Endothelial cell of umbilical vein (primary cell): ENCODE results near the gene PTPRK. TPM values are rescaled to one million over a fixed set of nuclear protein-coding genes. Genes with fewer than 3 reads are reported as not detected.

Experiments
- BruUV-seq: library from RNA; stranded (reverse); fragments of 400-500 nt; replicated peaks from 2 replicates; lab custom pipeline; 2021; lab: Mats Ljungman, UMichigan
- CTCF ChIA-PET: fragments of 300-600, 350-600 bp; sonication (Branson Sonifier 250); formaldehyde crosslinking; loops from one replicate; lab custom pipeline; 2021; ENCODE audit warnings: antibody characterized with exemption, inconsistent platforms; lab: Charles Lee
- POLR2A ChIA-PET: fragments of 300-600, 350-600 bp; sonication (Branson Sonifier 250); formaldehyde crosslinking; loops from one replicate; lab custom pipeline; 2021; ENCODE audit warnings: antibody characterized with exemption, inconsistent platforms; lab: Charles Lee
- DNase-seq: peaks from one replicate; pipeline ENCODE4 v3.0.0-alpha.2; 2011; ENCODE audit warnings: low read depth, low spot score
- FAIRE-seq: peaks from 2 replicates; lab custom pipeline; 2011; peaks lifted over from hg19 to GRCh38; lab: Jason Lieb, UNC
- H2AFZ ChIP-seq: 2 replicates; pipeline ENCODE4 v1.6.0; 2012; ENCODE audit warnings: low read depth, low read length, control low read depth, inconsistent platforms
- H3K27ac ChIP-seq: 2 replicates; pipeline ENCODE4 v1.5.1; 2011; ENCODE audit warnings: low read depth, mild to moderate bottlenecking, control low read depth, low read length, moderate library complexity; ENCODE audit not compliant: insufficient read depth
- H3K27me3 ChIP-seq, 2 experiments: 2 replicates each; pipeline versions ENCODE4 v1.6.0 to v1.6.1; 2011; ENCODE audit warnings: low read length in 2 of 2, mixed read lengths in 1 of 2; ENCODE audit not compliant: control insufficient read depth in 2 of 2, insufficient read depth in 2 of 2
- H3K36me3 ChIP-seq, 2 experiments: 2 replicates in 1 of 2; 3 replicates in 1 of 2; pipeline ENCODE4 v1.5.1; 2011; ENCODE audit warnings: low read length in 2 of 2, mild to moderate bottlenecking in 1 of 2, moderate library complexity in 1 of 2; ENCODE audit not compliant: control insufficient read depth in 2 of 2, insufficient read depth in 2 of 2; ENCODE audit errors: extremely low read depth in 1 of 2
- H3K4me1 ChIP-seq: 3 replicates; pipeline ENCODE4 v1.5.1; 2011; ENCODE audit warnings: mild to moderate bottlenecking, low read length; ENCODE audit not compliant: control insufficient read depth, insufficient read depth; ENCODE audit errors: extremely low read depth
- H3K4me2 ChIP-seq: 2 replicates; pipeline ENCODE4 v1.6.1; 2011; ENCODE audit warnings: low read length, control low read depth, mixed read lengths; ENCODE audit not compliant: insufficient read depth
- H3K4me3 ChIP-seq, 3 experiments: fragments of 200-600 bp in 1 of 3; sonication (generic), shearing (Covaris generic) in 1 of 3; replicated peaks in 1 of 3; 2 replicates each; pipeline ENCODE4 v1.5.1; 2011 to 2016; ENCODE audit warnings: control low read depth in 3 of 3, low read length in 3 of 3, mild to moderate bottlenecking in 2 of 3, inconsistent platforms in 1 of 3, low read depth in 1 of 3, moderate library complexity in 1 of 3; ENCODE audit not compliant: insufficient read depth in 1 of 3
- H3K79me2 ChIP-seq: 2 replicates; pipeline ENCODE4 v1.6.0; 2012; ENCODE audit warnings: low read length, inconsistent platforms; ENCODE audit not compliant: control insufficient read depth, insufficient read depth
- H3K9ac ChIP-seq: replicated peaks from 2 replicates; pipeline ENCODE3; 2011; ENCODE audit warnings: low read length, control low read depth; ENCODE audit not compliant: insufficient read depth; ENCODE audit errors: extremely low read depth
- H3K9me1 ChIP-seq: replicated peaks from 3 replicates; pipeline ENCODE4 v1.6.0; 2011; ENCODE audit warnings: mild to moderate bottlenecking, low read length; ENCODE audit not compliant: control insufficient read depth, insufficient read depth; ENCODE audit errors: extremely low read depth
- H3K9me3 ChIP-seq: replicated peaks from 2 replicates; pipeline ENCODE4 v1.5.1; 2012; ENCODE audit warnings: low read length, inconsistent platforms; ENCODE audit not compliant: control insufficient read depth, insufficient read depth
- H4K20me1 ChIP-seq: replicated peaks from 2 replicates; pipeline ENCODE3; 2011; ENCODE audit warnings: mild to moderate bottlenecking, low read length; ENCODE audit not compliant: control insufficient read depth, insufficient read depth; ENCODE audit errors: extremely low read depth
- CTCF ChIP-seq, 2 donors: IDR thresholded peaks; 1 replicate in 1 of 2; 2 replicates in 1 of 2; pipeline ENCODE4 v1.5.1; 2011; ENCODE audit warnings: low read length in 2 of 2, mild to moderate bottlenecking in 2 of 2, moderate library complexity in 2 of 2, control low read depth in 1 of 2, inconsistent platforms in 1 of 2, low read depth in 1 of 2; ENCODE audit not compliant: insufficient read depth in 1 of 2; ENCODE audit errors: extremely low read depth in 1 of 2
- EZH2 ChIP-seq: IDR thresholded peaks from 2 replicates; pipeline ENCODE4 v1.6.1; 2012; ENCODE audit warnings: borderline replicate concordance, low read depth, mild to moderate bottlenecking, moderate library complexity, low read length, inconsistent platforms; ENCODE audit not compliant: severe bottlenecking
- FOS ChIP-seq: IDR thresholded peaks from 2 replicates; pipeline ENCODE4 v1.6.1; 2011; ENCODE audit warnings: mild to moderate bottlenecking, low read length, moderate library complexity, borderline replicate concordance; ENCODE audit not compliant: insufficient read depth
- GATA2 ChIP-seq: IDR thresholded peaks from 2 replicates; pipeline ENCODE4 v1.7.0; 2011; ENCODE audit warnings: low read depth, mild to moderate bottlenecking, moderate library complexity, mixed read lengths, low read length; ENCODE audit not compliant: insufficient read length, insufficient read depth
- JUN ChIP-seq: IDR thresholded peaks from 2 replicates; pipeline ENCODE4 v1.6.1; 2011; ENCODE audit warnings: borderline replicate concordance, low read depth; ENCODE audit not compliant: insufficient read length, insufficient read depth
- MAX ChIP-seq: IDR thresholded peaks from 2 replicates; pipeline ENCODE4 v1.6.1; 2011; ENCODE audit not compliant: insufficient read depth, insufficient read length
- MYC ChIP-seq: IDR thresholded peaks from one replicate; pipeline ENCODE4 v1.6.1; 2011; ENCODE audit warnings: mild to moderate bottlenecking, low read depth, low read length
- POLR2A ChIP-seq: IDR thresholded peaks from 2 replicates; pipeline ENCODE4 v1.6.1; 2012; ENCODE audit warnings: low read depth, mild to moderate bottlenecking, control low read depth, low read length
- POLR2AphosphoS5 ChIP-seq: IDR thresholded peaks from 2 replicates; pipeline ENCODE4 v1.6.1; 2012; ENCODE audit warnings: low read depth, mild to moderate bottlenecking, control low read depth, low read length, moderate library complexity; ENCODE audit not compliant: insufficient read depth
- dilution Hi-C: fragments of 300-500 bp; cut with MboI; formaldehyde crosslinking; loops from one replicate; pipeline ENCODE4 v1.15.0; 2019; ENCODE audit warnings: low sequenced_read_pairs; ENCODE audit not compliant: extremely low pct_ligation_motif_present
- intact Hi-C: fragments of 100-400 bp; cut with micrococcal nuclease; formaldehyde crosslinking; loops from one replicate; pipeline ENCODE4 v1.10.0; 2022
- polyA plus RNA-seq, 4 experiments: library from polyadenylated mRNA; depleted of rRNA in 3 of 4; stranded (reverse) in 3 of 4; unstranded in 1 of 4; fragments of >200 nt; gene quantifications; 2 replicates each; pipeline versions ENCODE4 v1.2.1 to v1.2.3, GENCODE V29; 2011 to 2012; ENCODE audit warnings: missing spikeins in 1 of 4
- total RNA-seq: library from RNA; stranded (reverse); gene quantifications from 2 replicates; pipeline ENCODE4 v1.2.3, GENCODE V29; 2021

PTPRK gene
- total and polyA plus RNA-seq, 2 donors (not counting 3 experiments of a cell fraction or from before 2014, with no cell fraction given), result 15.2 to 74.0 TPM

DNA sequence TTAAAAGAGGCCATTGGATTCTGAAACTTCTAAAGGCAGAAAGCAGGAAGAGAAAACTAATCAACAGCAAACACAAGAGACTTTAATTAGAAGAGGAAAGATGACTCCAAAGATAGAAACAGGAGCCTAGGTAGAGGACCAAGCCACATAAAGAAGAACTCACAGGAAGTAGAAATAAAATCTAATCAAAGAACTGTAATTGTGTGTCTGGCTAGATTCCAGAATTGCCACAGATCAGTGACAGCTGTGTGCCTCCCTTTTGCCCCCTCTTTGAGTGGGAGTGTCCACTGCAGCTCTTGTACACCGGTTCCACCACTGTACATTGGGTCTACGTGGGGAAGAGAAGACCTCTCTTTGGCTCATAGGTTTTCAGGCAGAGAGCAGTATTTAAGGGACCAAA, 597.3 kb downstream of the PTPRK start:
- H3K36me3 ChIP-seq, result no peaks in the 10 kb centered on the region
- BruUV-seq, result no TSS peak

More for the DNA sequence above, 597.3 kb downstream of the PTPRK start:
- Histone ChIP-seq H3K9me1 (no peaks in the 10 kb centered on the region), H3K4me2 (no peak overlapping the region), H3K4me1 (no peaks in the 10 kb centered on the region), H3K79me2 (no peaks in the 10 kb centered on the region), H3K9me3 (no peaks in the 10 kb centered on the region), H4K20me1 (no peaks in the 10 kb centered on the region), H3K9ac (no peak overlapping the region), H2AFZ (no peak overlapping the region), H3K4me3 (no peak overlapping the region), H3K27me3 (peaks cover 0 to 2% of the 10 kb centered on the region in 2 experiments), H3K27ac (no peak overlapping the region)
- DNase-seq (no peak), FAIRE-seq (no peak)
- POLR2A ChIA-PET, result no interaction called here
- CTCF ChIA-PET, result no interaction called here
- TF ChIP-seq MAX (no peak), FOS (no peak), MYC (no peak), CTCF (IDR thresholded peaks at IDR 0.05; ENCODE audit: extremely low read depth in 1 of 2, insufficient read depth in 1 of 2, low read depth in 1 of 2, low read length in 2 of 2) (no peak), POLR2AphosphoS5 (no peak), POLR2A (no peak), GATA2 (no peak), JUN (no peak), EZH2 (no peak)
- dilution Hi-C loops (no loop called here), intact Hi-C loops (no loop called here)
